Bone marrow (tissue), 2 donors: ENCODE measurements around the gene ADAM10.
A peak's percentile ranks its signal among the peaks of the same experiment; 100 is the strongest.
"Not testable (repeated sequence)": the region's sequence is repeated elsewhere in the genome, so short reads cannot be mapped to it uniquely, and the experiment has no call there.

Experiments
- DNase-seq, 2 donors: peaks; one replicate each; lab custom pipeline; 2025; lab: John Stamatoyannopoulos, UW

The ADAM10 gene, protein sequence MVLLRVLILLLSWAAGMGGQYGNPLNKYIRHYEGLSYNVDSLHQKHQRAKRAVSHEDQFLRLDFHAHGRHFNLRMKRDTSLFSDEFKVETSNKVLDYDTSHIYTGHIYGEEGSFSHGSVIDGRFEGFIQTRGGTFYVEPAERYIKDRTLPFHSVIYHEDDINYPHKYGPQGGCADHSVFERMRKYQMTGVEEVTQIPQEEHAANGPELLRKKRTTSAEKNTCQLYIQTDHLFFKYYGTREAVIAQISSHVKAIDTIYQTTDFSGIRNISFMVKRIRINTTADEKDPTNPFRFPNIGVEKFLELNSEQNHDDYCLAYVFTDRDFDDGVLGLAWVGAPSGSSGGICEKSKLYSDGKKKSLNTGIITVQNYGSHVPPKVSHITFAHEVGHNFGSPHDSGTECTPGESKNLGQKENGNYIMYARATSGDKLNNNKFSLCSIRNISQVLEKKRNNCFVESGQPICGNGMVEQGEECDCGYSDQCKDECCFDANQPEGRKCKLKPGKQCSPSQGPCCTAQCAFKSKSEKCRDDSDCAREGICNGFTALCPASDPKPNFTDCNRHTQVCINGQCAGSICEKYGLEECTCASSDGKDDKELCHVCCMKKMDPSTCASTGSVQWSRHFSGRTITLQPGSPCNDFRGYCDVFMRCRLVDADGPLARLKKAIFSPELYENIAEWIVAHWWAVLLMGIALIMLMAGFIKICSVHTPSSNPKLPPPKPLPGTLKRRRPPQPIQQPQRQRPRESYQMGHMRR

DNA sequence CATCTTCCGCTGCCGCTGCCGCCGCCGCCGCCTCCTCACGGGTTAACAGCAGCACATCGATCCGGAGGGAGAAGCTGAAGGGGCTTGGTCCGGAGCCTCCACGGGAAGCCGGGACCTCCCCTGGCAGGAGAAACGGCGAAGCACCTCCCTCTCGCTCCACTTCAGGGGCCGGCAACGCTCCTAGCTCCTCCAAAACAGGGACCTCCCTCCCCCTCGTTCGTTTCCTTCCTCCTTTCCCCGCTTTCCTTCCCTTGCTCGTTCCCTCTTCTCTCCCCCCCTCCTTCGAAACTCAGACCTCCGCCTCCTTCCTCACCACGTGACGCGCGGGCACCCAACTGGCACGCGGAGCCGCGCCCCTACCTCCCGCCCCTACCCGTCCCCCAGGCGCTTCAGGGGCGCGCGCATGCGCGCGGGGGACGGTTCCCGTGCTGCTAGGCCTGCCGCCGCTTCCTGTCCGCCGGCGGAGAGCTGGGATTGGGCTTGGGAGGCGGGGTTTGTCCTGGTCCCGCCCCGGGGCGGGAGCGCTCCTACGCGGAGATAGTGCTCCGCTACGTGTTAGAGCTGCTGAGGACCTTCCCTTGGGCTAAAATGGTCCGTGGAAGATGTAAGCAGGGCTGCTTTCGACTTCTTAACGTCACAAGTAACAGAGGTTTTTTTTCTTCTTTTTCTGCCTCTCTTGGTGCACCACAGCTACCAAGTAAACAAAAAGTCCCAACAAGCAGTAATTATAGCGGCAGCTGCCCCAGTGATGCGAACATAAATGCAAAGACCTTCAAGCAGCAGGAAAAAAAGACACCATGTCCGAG, at the start of gene ADAM10:
Gene ADAM10, minus strand, starts transcription at position 176 of the 806 bp plus-strand sequence. Its CDS starts 173 bp downstream, at position 3.
- peak; percentile 91 to 99 for DNase-seq

DNA sequence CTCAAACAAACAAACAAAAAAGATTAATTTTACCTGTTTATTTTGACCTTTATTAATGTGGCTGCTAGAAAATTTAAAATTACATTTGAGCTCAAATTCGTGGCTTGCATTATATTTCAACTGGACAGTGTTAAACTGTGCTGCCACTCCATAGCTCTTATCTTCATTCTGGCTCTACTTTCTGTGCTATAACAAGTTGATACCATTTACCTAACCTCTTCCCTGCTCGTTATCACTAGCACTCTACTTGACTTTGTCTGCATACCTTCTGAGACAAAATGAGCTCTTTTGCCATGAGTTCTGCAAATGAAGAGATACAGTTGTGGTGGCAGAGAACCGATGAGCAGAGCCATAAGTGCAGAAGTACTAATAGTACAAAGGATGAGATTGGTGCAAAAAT, 48.0 kb upstream of the ADAM10 start:
- DNase-seq = no peak

DNA sequence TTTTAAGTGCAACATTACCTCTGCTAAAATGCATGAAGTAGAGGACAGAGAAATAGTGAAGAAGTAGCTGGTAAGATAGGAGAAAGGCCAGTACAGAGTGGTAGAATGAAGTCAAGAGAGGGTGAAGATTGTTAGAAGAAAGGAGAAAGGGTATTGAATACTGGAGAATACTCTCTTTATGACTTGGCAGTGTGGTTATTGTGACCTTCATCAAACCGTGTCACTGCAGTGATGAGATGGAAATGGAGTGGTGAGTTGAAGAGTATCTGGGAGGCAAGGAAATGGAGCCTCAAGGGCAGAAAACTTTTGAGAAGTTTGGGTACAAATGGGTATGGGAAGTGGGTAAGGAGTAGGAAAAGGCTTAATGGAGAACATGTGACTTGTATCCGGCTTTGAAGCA, 46.3 kb upstream of the ADAM10 start:
- no peak for DNase-seq

DNA sequence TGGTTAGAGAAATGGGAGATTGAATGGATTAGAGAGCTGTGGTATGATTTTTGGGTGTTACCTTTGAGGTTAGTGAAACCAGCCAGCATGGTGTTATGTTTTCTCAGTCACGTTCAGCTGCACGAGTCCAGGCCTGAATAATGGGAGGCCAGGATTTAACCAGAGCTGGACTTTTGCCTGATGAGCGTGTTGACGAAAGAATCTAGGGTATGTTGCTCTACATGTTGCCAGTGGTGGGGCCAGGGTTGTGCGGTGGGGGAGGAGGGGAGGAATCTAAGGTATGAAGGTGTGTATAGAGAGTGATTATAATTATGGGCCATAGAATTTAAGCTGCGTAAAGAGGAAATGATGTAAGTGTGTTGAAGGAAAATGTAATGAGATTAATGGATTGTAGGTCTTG, 44.4 kb upstream of the ADAM10 start:
- no peak for DNase-seq

DNA sequence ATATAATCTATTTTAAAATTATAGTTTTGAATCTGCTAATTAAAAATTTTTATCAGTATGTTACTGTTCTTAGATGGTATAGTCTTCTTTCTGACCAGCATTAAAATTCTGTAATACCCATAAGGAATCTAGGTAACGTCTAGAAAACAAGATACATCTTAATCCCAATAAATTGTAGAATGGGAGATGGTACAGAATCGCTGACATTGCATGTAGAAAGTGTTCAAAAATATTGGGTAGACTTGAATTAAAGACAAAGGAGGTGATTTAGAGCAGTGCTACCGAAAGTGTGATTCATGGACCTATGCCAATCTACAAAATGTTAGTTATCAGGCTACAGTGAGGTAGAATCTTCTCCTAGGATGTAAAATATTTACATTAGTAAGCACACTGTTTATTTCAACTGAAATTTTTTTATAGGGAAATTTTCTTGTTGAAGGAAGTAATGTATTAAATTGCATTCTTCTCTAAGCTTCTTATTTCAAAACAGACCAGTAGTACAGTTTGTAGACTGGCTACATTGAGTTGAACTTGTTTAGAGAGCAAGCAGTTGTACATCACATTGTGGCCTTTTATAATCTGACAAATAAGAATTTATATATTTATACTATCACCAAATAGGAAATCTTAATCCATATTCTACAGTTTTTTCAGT, 38.7 kb upstream of the ADAM10 start:
- no peak for DNase-seq

DNA sequence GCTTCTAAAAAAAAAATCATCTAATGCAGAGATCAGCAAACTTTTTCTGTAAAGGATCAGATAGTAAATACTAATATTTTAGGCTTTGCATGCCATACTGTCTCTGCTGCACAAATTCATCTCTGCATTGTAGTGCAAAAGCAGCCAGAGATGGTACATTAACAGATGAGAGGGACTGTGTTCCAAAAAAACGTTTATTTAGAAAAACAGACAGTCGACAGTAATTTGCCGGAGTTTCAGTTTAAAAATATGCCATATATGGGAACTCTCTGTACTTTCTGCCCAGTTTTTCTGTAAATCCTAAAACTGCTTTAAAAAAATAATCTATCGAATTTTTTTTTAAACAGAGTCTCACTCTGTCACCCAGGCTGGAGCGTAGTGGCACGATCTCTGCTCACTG, 35.8 kb upstream of the ADAM10 start:
- no peak for DNase-seq

DNA sequence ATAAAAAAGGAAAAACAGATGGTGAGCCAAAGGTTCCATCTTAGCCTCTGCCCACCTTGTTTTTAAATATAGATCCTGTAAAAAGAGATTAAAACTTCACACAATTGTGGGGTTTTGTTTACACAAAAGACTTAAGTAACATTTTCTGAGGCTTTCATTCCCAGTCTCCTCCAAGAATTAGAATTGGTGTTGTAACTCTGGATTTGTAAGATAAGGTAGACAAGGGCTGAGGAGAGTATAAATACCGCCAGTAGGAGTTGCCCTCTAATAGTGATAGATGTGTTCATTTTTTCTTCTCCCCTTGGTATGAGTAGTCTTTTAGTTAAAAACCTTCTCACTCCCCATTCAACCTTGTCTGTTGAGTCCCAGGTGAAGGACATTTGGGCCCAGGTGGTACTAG, 30.0 kb upstream of the ADAM10 start:
- DNase-seq = no peak

DNA sequence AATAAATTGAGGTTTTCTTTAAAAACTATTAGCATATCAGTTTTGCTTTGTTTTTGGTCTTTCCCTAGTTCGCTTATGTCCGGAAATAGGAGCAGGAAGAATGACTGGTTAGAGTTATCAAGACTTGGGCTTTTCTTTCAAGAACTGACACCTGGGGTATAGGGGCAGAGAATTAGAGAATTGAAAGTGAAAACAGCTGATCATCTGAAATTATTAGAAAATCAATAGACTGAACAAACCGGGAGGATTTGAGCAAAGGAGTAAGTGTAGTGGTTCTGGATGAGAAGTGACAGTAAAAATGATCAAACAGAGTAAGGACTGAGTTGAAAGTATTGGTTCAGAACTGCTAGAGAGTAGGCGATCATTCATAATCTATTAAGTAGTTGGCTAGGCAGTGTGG, 27.6 kb upstream of the ADAM10 start:
- no peak for DNase-seq

DNA sequence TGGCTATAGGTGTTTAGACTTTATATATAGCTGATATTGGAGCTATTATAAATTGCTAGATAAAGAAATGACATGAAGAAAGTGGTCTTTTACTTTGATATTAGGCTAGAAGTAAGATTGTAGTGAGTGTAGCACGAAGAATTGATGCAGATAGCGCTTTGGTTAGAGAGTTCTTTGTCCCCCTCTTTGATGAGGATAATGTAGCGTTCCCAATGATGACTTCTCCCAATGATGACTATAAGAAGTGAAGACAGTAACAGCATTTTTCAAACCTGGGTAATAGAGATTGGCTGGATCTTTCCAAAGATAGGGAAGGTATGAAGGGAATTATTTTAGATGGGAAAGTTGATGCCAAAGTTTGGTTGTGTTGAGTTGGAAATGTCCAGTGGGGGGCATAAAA, 25.9 kb upstream of the ADAM10 start:
- no peak for DNase-seq

DNA sequence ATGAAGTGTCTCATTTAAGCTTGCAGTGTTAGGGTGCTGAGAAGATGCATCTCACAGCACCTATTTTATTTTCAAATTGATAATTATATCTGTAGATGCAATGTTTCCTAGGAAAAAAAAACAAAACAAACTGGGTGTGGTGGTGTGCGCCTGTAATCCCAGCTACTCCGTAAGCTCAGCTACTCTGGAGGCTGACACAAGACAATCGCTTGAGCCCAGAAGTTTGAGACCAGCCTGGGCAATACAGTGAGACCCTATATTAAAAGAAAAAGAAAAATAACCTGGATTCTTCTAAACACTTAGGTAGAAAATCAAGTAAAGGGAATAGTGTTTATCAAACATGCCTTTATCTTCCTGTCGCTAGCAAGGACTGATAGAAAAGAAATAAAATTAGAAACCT, 23.5 kb upstream of the ADAM10 start:
- DNase-seq = no peak

DNA sequence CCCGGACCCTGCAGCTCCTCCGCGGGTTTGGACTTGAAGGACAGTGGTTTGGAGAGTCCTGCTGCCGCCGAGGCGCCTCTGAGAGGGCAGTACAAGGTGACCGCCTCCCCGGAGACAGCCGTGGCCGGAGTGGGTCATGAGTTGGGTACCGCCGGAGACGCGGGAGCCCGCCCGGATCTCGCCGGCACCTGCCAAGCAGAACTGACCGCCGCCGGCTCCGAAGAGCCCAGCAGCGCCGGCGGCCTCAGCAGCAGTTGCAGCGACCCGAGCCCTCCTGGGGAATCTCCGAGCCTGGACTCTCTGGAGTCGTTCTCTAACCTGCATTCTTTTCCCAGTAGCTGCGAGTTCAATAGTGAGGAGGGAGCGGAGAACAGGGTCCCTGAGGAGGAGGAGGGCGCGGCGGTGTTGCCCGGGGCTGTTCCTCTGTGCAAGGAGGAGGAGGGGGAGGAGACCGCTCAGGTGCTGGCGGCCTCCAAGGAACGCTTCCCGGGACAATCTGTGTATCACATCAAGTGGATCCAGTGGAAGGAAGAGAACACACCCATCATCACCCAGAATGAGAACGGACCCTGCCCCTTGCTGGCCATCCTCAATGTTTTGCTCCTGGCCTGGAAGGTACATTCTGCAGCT, 22.2 kb upstream of the ADAM10 start:
- no peak for DNase-seq

DNA sequence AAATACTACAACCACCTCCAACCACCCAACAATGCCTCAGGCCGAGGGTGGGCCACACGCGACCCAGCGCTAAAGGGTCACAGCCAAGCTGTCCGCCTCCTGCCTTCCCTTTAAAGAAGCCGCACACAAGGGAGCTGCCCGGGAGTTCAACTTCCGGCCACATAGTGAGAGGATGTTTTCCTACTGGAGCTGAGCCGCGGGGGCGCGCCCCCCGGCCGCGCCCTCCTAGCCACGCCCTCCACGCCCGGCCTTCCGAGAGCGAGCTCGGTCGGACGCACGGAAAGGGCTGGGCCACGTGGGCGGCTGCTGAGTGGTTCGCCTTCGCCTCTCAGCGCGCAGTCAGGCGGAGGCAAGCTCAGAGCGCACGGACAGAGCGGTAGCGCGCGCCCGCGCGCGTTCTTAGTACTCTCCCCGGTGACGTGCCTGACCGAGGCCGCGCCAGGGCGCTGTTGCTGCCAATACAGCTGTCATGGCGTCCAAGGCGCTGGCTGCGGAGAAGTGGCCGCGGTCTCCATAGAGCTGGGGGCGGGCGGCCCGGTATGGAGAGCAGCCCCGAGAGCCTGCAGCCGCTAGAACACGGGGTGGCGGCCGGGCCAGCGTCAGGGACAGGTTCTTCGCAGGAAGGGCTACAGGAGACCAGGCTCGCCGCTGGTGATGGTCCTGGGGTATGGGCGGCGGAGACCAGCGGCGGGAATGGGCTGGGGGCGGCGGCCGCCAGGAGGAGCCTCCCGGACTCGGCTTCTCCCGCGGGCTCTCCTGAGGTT, 21.5 kb upstream of the ADAM10 start, which contains the start of gene MINDY2:
Gene MINDY2, plus strand, starts transcription at position 446 of the 764 bp plus-strand sequence. Its CDS starts 94 bp downstream, at position 540.
- DNase-seq = peak; percentile 75 to 95

DNA sequence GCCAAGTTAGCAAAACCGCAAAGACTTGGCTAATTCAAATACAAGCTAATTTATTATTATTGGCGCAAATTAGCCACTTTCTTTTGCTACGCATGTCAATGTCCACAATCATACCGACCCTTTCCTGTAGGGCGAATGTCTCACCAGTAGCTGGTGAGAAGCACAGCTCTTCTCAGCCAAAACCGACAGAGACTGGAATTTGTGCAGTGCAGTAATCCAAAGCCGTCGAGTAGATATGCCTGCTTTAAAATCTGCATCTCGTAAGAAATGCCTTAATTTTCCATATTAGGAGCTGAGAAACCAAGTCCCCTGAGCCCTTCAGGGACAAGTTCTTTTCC, 21.0 kb upstream of the ADAM10 start:
- DNase-seq = no peak

DNA sequence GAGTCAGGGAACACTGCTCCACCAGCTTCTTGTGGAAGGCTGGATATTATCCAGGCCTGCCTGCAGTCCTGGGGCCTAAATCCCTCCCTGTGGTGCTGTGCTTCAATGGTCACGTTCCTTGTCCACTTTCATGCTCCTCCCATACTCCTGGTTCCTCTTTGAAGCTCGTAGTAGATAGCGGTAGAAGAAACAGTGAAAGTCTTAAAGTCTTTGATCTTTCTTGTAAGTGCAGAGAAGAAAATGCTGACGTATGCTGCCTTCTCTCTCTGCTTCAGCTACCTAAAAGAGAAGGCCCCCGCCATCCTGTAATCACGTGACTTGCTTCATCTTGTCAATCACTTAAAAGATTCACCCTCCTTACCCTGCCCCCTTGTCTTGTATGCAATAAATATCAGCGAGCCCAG, 19.1 kb upstream of the ADAM10 start:
- not testable (repeated sequence) for DNase-seq

DNA sequence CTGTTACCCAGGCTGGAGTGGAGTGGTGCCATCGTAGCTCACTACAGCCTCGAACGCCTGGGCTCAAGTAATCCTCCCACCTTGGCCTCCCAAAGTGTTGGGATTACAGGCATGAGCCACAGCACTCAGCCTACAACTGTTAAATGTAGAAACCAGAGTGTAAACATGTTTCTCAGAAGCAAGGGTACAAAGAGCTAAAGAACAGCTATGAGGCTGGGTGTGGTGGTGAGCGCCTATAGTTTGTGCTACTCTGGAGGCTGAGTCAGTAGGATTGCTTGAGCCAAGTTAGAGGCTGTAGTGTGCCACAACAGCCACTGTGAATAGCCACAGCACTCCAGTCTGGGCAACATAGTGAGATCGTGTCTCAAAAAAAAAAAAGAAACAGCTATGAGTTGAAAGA, 16.8 kb upstream of the ADAM10 start:
- DNase-seq = no peak

DNA sequence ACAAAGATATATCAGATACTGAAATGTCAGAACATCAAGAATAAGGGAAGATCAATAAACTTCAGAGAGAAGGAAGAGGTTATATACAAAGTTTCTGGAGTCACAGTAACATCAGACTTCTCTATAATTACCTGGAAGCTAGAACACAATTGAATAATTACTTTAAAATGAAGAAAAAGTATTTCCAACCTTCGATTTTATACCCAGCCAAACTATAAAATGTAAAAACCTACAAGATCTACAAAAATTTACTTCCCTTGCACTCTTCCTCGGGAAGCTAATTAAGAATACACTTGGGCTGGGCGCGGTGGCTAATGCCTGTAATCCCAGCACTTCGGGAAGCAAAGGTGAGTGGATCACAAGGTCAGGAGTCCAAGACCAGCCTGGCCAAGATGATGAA, 15.0 kb upstream of the ADAM10 start:
- DNase-seq = no peak

DNA sequence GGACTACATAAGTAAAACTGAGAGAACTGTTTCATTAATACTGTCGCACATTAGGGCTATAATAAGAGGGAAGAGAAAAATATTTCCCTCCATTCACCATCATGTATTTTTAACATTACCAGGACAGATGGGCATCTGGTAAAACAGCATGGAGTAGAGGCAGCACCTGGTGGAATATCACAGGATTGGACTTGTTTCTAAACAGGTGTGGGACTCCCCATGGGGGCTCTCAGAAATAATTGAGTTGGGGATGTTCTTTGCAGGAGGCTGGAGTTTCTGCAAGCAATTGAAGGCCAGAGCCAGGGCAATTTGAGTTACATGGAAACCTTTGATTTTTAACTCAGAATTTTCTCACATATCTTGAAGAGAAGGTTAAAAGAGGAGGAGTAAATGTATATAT, 13.2 kb upstream of the ADAM10 start:
- DNase-seq = no peak

DNA sequence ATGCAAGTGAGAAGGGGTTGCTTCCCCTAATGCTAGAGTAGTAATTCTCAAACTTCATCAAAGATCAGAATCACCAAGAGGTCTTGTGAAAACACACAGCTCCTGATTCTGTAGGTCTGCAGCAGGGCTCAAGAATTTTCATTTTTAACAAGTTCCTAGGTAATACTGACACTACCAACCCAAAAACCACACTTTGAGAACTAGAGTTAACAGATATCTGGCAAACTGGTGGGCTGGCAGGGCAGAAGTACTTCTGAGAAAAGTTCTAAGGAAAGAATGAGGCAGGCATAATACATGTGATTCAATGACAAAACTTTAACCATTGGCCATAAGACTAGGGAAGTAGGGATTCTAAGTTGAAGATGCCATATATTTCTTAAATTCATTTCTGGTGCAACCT, 12.8 kb upstream of the ADAM10 start:
- no peak for DNase-seq

DNA sequence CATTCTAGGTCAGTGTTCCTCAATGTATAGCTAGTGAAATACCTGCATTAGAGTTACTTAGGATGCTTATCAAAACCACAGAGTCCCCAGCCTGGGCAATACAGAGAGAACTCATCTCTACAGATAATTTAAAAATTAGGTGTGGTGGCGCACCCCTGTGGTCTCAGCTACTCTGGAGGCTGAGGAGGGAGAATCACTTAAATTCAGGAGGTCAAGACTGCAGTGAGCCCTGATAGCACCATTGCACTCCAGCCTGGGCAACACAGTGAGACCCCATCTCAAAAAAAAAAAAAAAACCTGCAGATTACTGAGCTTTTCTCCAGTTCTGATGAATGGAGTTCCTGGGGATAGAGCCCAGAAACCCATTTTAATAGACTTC, 11.5 kb upstream of the ADAM10 start:
- DNase-seq = no peak

DNA sequence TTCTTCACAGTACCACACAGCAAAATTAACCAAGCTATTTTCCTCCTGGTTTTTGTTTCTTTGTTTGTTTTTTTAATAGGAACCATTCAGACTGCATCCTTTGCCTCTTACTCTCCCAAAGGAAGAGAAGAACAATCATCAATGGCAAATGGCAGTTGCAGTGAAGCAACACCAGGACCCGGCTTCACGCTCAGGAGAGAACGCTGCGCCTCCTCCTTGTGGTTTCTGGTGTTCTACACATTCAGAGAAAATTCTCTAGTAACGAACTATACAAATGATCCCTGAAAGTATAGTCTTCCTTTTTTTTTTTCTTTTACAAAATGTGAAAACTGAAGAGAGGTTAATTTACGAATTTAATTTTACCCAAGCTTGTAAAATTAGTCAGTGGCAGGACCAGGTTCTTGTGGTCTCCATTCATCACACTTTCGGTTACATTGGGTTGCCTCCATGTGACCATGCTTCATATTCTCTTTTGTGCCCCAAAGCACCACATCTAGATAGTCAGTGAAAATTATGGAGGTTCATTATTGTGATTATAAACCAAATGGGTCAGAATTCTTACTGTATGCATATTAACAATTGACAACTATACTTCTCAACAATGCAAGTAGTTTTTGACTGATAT, 11.0 kb upstream of the ADAM10 start:
- no peak for DNase-seq
